Osteocyte (in vitro differentiated cells): ENCODE measurements around the gene AATK. TPM values are rescaled to one million over a fixed set of nuclear protein-coding genes. Genes with fewer than 3 reads are reported as not detected.

Source experiments
- DNase-seq: peaks from one replicate; pipeline ENCODE4 v3.0.0; 2021; ENCODE audit warnings: mixed read lengths; ENCODE audit not compliant: unreplicated experiment; ENCODE audit errors: extremely low spot score
- H3K27ac Mint-ChIP-seq: one replicate; pipeline ENCODE4 v1.8.0; 2021; ENCODE audit warnings: mild to moderate bottlenecking, mixed read lengths; ENCODE audit not compliant: unreplicated experiment
- H3K27me3 Mint-ChIP-seq: one replicate; pipeline ENCODE4 v1.8.0; 2021; ENCODE audit warnings: mixed read lengths; ENCODE audit not compliant: unreplicated experiment
- H3K36me3 Mint-ChIP-seq: one replicate; pipeline ENCODE4 v1.8.0; 2021; ENCODE audit warnings: mixed read lengths; ENCODE audit not compliant: unreplicated experiment
- H3K4me1 Mint-ChIP-seq: one replicate; pipeline ENCODE4 v1.8.0; 2021; ENCODE audit warnings: mixed read lengths; ENCODE audit not compliant: unreplicated experiment
- H3K4me3 Mint-ChIP-seq: one replicate; pipeline ENCODE4 v1.8.0; 2021; ENCODE audit warnings: mild to moderate bottlenecking, moderate library complexity, mixed read lengths; ENCODE audit not compliant: unreplicated experiment
- H3K9me3 Mint-ChIP-seq: one replicate; pipeline ENCODE4 v1.8.0; 2021; ENCODE audit warnings: mixed read lengths; ENCODE audit not compliant: unreplicated experiment
- CTCF ChIP-seq: fragments of 200-600 bp; sonication (generic); IDR thresholded peaks from 2 replicates; pipeline ENCODE4 v1.5.0; 2021; ENCODE audit warnings: antibody characterized with exemption, mild to moderate bottlenecking, moderate library complexity
- total RNA-seq: library from RNA; stranded (reverse); gene quantifications from 2 replicates; pipeline ENCODE4 v1.2.1, GENCODE V29; 2021

Gene AATK
- total RNA-seq, 1 donor from 2014 or later, result not detected

DNA sequence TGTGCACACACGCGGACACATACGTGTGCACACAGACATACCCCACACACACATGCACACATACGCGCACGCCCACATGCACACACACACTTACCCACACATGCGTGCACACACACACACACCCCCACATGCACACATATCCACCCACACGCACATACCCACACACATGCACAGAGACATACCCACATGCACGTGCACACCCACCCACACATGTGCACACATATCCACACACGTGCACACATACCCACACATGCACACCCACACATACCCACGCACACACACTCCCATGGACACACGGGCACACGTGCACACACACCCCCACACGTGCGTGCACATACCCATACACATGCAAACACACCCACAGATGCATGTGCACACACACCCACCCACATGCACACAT is 27.9 kb downstream of the AATK start:
- Mint-ChIP-seq H3K4me3 (no peak overlapping the region), H3K4me1 (peaks cover 3% of the 10 kb centered on the region), H3K36me3 (no peaks in the 10 kb centered on the region), H3K9me3 (no peaks in the 10 kb centered on the region), H3K27me3 (no peaks in the 10 kb centered on the region), H3K27ac (no peak overlapping the region)
- no peak for DNase-seq
- no peak for TF ChIP-seq CTCF

DNA sequence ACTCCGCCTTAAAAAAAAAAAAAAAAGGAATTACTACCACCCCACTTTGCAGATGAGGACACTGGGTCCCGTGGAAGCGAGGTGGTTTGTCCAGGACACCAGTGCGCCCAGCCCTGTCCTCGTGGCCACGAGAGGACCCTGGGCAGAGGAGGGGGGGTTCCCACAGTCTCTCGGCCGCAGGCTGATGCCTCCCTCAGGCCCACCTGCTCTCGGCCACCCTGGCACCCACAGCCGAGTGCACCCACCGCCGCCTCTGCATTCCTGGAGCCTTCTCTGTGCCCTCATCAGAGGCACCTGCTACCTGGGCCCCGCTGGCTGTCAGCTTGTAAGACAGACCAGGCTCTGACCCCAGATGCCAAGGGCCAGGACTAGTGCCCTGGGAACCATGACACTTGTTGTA is 28.8 kb downstream of the AATK start:
- DNase-seq, result no peak
- H3K9me3 Mint-ChIP-seq, result no peaks in the 10 kb centered on the region
- no peak for TF ChIP-seq CTCF

DNA sequence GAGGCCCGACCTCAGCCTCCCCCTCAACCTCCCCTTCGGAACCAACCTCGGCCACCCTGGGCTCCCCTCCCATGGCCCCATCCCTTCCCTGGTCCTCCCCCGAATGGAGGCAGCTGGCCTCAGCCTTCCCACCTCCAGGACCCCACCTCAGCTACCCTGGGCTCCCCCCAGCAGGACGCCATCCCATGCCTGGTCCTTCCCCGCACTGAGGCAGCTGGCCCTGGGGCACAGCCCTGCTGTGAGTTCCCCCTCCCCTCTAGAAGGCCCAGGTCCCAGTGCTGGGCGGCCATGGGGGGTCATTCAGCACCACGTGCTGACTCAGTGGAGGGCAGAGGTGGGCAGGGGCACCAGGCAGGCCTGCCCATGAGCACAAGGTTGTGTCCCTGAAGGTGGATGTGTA is 29.7 kb downstream of the AATK start:
- no peaks in the 10 kb centered on the region for H3K9me3 Mint-ChIP-seq
- DNase-seq, result no peak
- H3K27me3 Mint-ChIP-seq, result no peaks in the 10 kb centered on the region
- H3K4me1 Mint-ChIP-seq, result no peaks in the 10 kb centered on the region
- no peak overlapping the region for H3K27ac Mint-ChIP-seq
- no peak for TF ChIP-seq CTCF
- no peaks in the 10 kb centered on the region for H3K36me3 Mint-ChIP-seq
- H3K4me3 Mint-ChIP-seq, result no peak overlapping the region

More for the DNA sequence above, 28.8 kb downstream of the AATK start:
- no peaks in the 10 kb centered on the region for H3K36me3 Mint-ChIP-seq
- H3K4me3 Mint-ChIP-seq, result no peak overlapping the region
- no peaks in the 10 kb centered on the region for H3K27me3 Mint-ChIP-seq
- no peaks in the 10 kb centered on the region for H3K4me1 Mint-ChIP-seq
- H3K27ac Mint-ChIP-seq, result no peak overlapping the region

DNA sequence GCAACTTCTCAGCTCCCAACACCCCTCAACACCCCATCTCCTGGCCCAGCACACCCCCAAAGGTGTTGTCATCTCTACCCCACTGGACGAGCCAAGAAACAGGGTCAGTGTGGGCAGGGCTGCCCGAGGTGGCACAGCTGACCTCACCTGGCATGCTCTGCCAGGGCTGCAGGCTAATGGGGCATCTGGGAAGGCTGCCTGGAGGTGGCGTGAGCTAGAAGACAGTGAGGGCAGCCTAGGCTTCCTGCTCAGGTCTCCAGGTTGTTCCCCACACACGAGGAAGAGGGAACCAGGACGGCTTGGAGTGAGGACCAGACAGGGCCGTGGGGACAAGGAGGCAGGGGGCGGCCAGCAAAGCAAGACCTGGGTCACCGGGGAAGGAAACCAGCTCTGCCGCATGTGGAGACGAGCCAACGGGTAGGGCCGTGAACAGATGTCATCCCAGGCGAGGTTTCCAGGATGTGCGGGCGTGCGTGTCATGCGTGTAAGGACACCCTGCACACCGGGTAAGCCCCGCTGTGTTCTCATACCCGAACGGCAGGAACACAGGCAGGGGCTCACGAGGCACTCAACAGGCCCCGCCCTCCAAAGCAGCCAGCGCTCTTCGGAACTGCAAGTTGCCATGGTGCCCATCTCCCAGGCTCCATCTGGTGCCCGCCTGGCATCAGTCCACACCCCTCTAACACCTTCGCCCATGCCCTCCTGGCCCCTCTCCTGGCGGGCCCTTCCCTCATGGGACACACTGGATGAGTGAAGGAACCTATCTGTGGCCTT is 30.3 kb downstream of the AATK start:
- Mint-ChIP-seq H3K4me1 (no peaks in the 10 kb centered on the region), H3K27me3 (no peaks in the 10 kb centered on the region), H3K9me3 (no peaks in the 10 kb centered on the region), H3K36me3 (no peaks in the 10 kb centered on the region), H3K27ac (no peak overlapping the region), H3K4me3 (no peak overlapping the region)
- DNase-seq, result no peak
- TF ChIP-seq CTCF, result no peak

- no peak for TF ChIP-seq CTCF
- no peaks in the 10 kb centered on the region for H3K9me3 Mint-ChIP-seq
- no peaks in the 10 kb centered on the region for H3K27me3 Mint-ChIP-seq
- no peak overlapping the region for H3K4me3 Mint-ChIP-seq
- H3K4me1 Mint-ChIP-seq, result no peaks in the 10 kb centered on the region
- H3K36me3 Mint-ChIP-seq, result no peaks in the 10 kb centered on the region
- H3K27ac Mint-ChIP-seq, result no peak overlapping the region
- no peak for DNase-seq
Measured at GRCh38 chr17:81134064-81134781, 31.8 kb downstream of the AATK start.
